Upper lobe of right lung (tissue), 1 donor: ENCODE results near the gene UGT1A10. TPM values are rescaled to one million over a fixed set of nuclear protein-coding genes. Genes with fewer than 3 reads are reported as not detected.
"Not testable (repeated sequence)": the region's sequence is repeated elsewhere in the genome, so short reads cannot be mapped to it uniquely, and the experiment has no call there.

Experiments used
- ATAC-seq: fragments of 200-7000 bp; cut with Tn5 transposase; one replicate; pipeline ENCODE4 v1.9.1; 2020; ENCODE audit warnings: mild to moderate bottlenecking, moderate library complexity
- DNase-seq: peaks from one replicate; pipeline ENCODE4 v3.0.0-alpha.2; 2020
- H3K27ac ChIP-seq: fragments of 200-600 bp; one replicate; pipeline ENCODE4 v1.8.0; 2022
- H3K27me3 ChIP-seq: fragments of 200-600 bp; one replicate; pipeline ENCODE4 v1.8.0; 2022; ENCODE audit warnings: mild to moderate bottlenecking
- H3K36me3 ChIP-seq: fragments of 200-600 bp; one replicate; pipeline ENCODE4 v1.8.0; 2022
- H3K4me1 ChIP-seq: fragments of 200-600 bp; one replicate; pipeline ENCODE4 v1.8.0; 2022
- H3K4me3 ChIP-seq: fragments of 200-600 bp; one replicate; pipeline ENCODE4 v1.8.0; 2022; ENCODE audit warnings: mild to moderate bottlenecking
- H3K9me3 ChIP-seq: fragments of 200-600 bp; one replicate; pipeline ENCODE4 v1.8.0; 2022
- intact Hi-C: fragments of 100-400 bp; cut with DNase I; formaldehyde crosslinking; loops from one replicate; pipeline ENCODE4 v1.11.0; 2022
- long read RNA-seq: library from polyadenylated mRNA; unstranded; transcript quantifications from one replicate; pipeline ENCODE4 v2.0.0, GENCODE V29; 2021
- total RNA-seq: library from RNA; stranded (reverse); fragmentation: NEBNext Ultra II Directional; extraction: Animal tissue kit (Norgen Biotek cat#: 25700); gene quantifications from one replicate; pipeline ENCODE4 v1.2.1, GENCODE V29; 2021
- TF ChIP-seq, protein P1 (sequence below): fragments of 200-600 bp; IDR thresholded peaks from one replicate; pipeline ENCODE4 v1.8.0; 2022; ENCODE audit warnings: antibody characterized with exemption
- donor health status: DM: no; HTN: yes; CAD: no; lungs with severe emphysema.

The UGT1A10 gene
- total RNA-seq = not detected
- long read RNA-seq = 0 reads

GRCh38 chr2:233636306-233636705 lies at the start of gene UGT1A10:
Gene UGT1A10, plus strand, starts transcription at chr2:233636448. Its CDS starts 75 bp downstream, at chr2:233636523.
- H3K9me3 ChIP-seq, ATAC-seq, intact Hi-C loops, H3K27ac ChIP-seq, H3K27me3 ChIP-seq, H3K4me3 ChIP-seq, H3K4me1 ChIP-seq, H3K36me3 ChIP-seq, DNase-seq: not testable (repeated sequence)

GRCh38 chr2:233588400-233588799 lies 47.8 kb upstream of the UGT1A10 start:
- no peaks in the 10 kb centered on the region for H3K4me1 ChIP-seq
- H3K4me3 ChIP-seq = no peak overlapping the region
- H3K36me3 ChIP-seq = no peaks in the 10 kb centered on the region
- intact Hi-C loops = no loop called here
- TF ChIP-seq, protein P1, sequence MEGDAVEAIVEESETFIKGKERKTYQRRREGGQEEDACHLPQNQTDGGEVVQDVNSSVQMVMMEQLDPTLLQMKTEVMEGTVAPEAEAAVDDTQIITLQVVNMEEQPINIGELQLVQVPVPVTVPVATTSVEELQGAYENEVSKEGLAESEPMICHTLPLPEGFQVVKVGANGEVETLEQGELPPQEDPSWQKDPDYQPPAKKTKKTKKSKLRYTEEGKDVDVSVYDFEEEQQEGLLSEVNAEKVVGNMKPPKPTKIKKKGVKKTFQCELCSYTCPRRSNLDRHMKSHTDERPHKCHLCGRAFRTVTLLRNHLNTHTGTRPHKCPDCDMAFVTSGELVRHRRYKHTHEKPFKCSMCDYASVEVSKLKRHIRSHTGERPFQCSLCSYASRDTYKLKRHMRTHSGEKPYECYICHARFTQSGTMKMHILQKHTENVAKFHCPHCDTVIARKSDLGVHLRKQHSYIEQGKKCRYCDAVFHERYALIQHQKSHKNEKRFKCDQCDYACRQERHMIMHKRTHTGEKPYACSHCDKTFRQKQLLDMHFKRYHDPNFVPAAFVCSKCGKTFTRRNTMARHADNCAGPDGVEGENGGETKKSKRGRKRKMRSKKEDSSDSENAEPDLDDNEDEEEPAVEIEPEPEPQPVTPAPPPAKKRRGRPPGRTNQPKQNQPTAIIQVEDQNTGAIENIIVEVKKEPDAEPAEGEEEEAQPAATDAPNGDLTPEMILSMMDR = no peak
- no peaks in the 10 kb centered on the region for H3K9me3 ChIP-seq
- ATAC-seq (no peak), DNase-seq (no peak)
- no peaks in the 10 kb centered on the region for H3K27me3 ChIP-seq
- no peak overlapping the region for H3K27ac ChIP-seq

GRCh38 chr2:233592706-233593105 lies 43.5 kb upstream of the UGT1A10 start:
- H3K27me3 ChIP-seq, DNase-seq, H3K36me3 ChIP-seq, H3K27ac ChIP-seq, H3K4me3 ChIP-seq, H3K9me3 ChIP-seq, H3K4me1 ChIP-seq, intact Hi-C loops, ATAC-seq: not testable (repeated sequence)

DNA sequence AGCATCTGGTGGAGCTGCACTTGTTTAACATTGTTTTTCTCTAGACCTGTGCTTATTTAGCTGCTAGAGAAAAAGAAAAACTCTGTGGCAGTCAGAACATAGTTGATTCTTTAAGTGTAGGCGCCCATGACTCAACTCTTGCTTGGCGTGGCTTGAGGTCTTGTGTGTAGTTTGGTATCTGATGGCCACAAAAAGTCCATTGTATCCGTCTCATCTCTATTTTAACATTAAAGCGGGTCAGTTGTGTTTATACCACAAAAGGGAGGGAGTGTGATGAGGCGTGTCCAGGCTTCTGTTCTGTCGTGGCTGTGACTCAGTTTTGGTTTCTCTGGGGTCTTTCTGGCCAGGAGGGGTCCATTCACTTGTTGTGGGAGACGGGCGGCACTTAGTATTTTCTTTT lies 43.0 kb upstream of the UGT1A10 start:
- ATAC-seq = no peak
- H3K36me3 ChIP-seq = no peaks in the 10 kb centered on the region
- intact Hi-C loops = no loop called here
- H3K9me3 ChIP-seq = no peaks in the 10 kb centered on the region
- no peak for DNase-seq
- TF ChIP-seq, protein P1 = no peak
- no peak overlapping the region for H3K27ac ChIP-seq
- H3K4me1 ChIP-seq = no peaks in the 10 kb centered on the region
- no peak overlapping the region for H3K4me3 ChIP-seq
- no peaks in the 10 kb centered on the region for H3K27me3 ChIP-seq

DNA sequence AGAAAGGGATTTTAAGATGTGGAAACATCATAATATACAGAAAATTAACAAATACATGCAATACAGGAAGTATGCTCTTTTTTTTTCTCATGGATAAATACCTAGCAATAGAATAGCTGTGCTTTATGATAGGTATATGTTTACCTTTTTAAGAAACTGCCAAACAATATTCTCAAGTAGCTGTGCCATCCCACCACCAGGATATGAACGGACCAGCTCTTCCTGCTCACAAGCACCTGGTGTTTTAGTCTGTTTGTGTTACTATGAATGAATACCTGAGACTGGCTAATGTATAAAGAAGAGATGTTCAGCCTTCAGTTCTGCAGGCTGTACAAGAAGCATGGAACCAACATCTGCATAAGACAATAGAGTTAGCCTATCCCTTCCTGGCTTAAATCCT lies 38.7 kb upstream of the UGT1A10 start:
- Histone ChIP-seq H3K9me3 (no peaks in the 10 kb centered on the region), H3K36me3 (no peaks in the 10 kb centered on the region), H3K4me3 (no peak overlapping the region), H3K4me1 (no peaks in the 10 kb centered on the region), H3K27me3 (no peaks in the 10 kb centered on the region), H3K27ac (no peak overlapping the region)
- TF ChIP-seq, protein P1 = no peak
- DNase-seq = no peak
- no peak for ATAC-seq
- intact Hi-C loops = no loop called here

DNA sequence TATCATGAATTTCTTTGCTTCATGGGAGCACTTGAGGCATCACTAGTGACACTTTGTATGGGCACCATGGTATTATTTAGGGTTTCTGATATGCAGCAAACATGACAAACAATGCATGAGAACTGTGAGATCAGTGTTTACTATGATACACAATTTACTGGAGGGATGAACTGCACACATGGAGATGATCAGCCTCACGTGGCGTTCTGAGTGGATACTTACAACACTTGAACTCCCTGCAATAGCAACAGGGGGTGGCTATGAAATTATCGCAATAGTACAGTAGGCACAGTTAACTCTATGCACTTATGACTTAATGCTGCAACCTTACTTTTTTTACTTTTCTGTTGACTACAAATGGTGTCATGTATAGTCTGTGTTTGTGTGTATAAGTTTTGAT lies 37.3 kb upstream of the UGT1A10 start:
- no peak overlapping the region for H3K4me3 ChIP-seq
- no peaks in the 10 kb centered on the region for H3K36me3 ChIP-seq
- DNase-seq (no peak), ATAC-seq (no peak)
- no peak overlapping the region for H3K27ac ChIP-seq
- H3K4me1 ChIP-seq = no peaks in the 10 kb centered on the region
- intact Hi-C loops = no loop called here
- H3K9me3 ChIP-seq = no peaks in the 10 kb centered on the region
- no peaks in the 10 kb centered on the region for H3K27me3 ChIP-seq
- TF ChIP-seq, protein P1 = no peak

GRCh38 chr2:233600386-233600785 lies 35.9 kb upstream of the UGT1A10 start:
- H3K27ac ChIP-seq = no peak overlapping the region
- no peaks in the 10 kb centered on the region for H3K9me3 ChIP-seq
- DNase-seq = no peak
- H3K27me3 ChIP-seq = no peaks in the 10 kb centered on the region
- no peak for ATAC-seq
- TF ChIP-seq, protein P1 = no peak
- no peaks in the 10 kb centered on the region for H3K4me1 ChIP-seq
- no peaks in the 10 kb centered on the region for H3K36me3 ChIP-seq
- H3K4me3 ChIP-seq = no peak overlapping the region
- intact Hi-C loops = no loop called here
